Stimulated activated CD8-positive, alpha-beta memory T cell treated with anti-CD3 and anti-CD28 coated beads, Interleukin-15, amount 100 ng/mL, for 48 hours (primary cell): ENCODE measurements around the gene MAT2A.
"Not testable (repeated sequence)": the region's sequence is repeated elsewhere in the genome, so short reads cannot be mapped to it uniquely, and the experiment has no call there.

Experiments used
- DNase-seq, 2 donors: peaks; one replicate each; pipeline ENCODE4 v3.0.0-alpha.2; 2020; ENCODE audit warnings: low read depth in 2 of 2

MAT2A gene

GRCh38 chr2:85579266-85579935, 40.4 kb downstream of the MAT2A start:
- no peak for DNase-seq

GRCh38 chr2:85580206-85580605, 41.2 kb downstream of the MAT2A start:
- DNase-seq, result no peak

GRCh38 chr2:85582492-85582891, 43.5 kb downstream of the MAT2A start:
- no peak for DNase-seq

GRCh38 chr2:85583667-85584353, 44.8 kb downstream of the MAT2A start:
- DNase-seq, result no peak

- no peak for DNase-seq
These were observed 45.4 kb downstream of the MAT2A start, which contains the start of gene VAMP5 for GRCh38 chr2:85584354-85584856. Gene VAMP5, plus strand, starts transcription at chr2:85584431. Its CDS starts 60 bp downstream, at chr2:85584491.

- DNase-seq, result no peak
These were observed 46.2 kb downstream of the MAT2A start for GRCh38 chr2:85584857-85585780.

GRCh38 chr2:85585781-85586105, 46.8 kb downstream of the MAT2A start:
- no peak for DNase-seq

- DNase-seq, result no peak
These were observed 49.3 kb downstream of the MAT2A start for GRCh38 chr2:85588236-85588635.

GRCh38 chr2:85588645-85589044, 49.7 kb downstream of the MAT2A start:
- DNase-seq, result no peak

- DNase-seq, result no peak
These were observed 50.2 kb downstream of the MAT2A start for GRCh38 chr2:85589181-85589580.

- DNase-seq, result no peak
These were observed 51.2 kb downstream of the MAT2A start for GRCh38 chr2:85589982-85590791.

- no peak for DNase-seq
These were observed 52.0 kb downstream of the MAT2A start for GRCh38 chr2:85590950-85591349.

- no peak for DNase-seq
These were observed 52.6 kb downstream of the MAT2A start for GRCh38 chr2:85591563-85591962.

GRCh38 chr2:85592299-85592698, 53.3 kb downstream of the MAT2A start:
- not testable (repeated sequence) for DNase-seq

GRCh38 chr2:85593023-85593422, 54.1 kb downstream of the MAT2A start:
- no peak for DNase-seq
